GM08714 (cell line): Measurements from ENCODE around the gene TAF15.

Experiments used
- H3K4me3 ChIP-seq: fragments of 200-500 bp; sonication (Bioruptor generic); 2 replicates; pipeline ENCODE4 v1.5.1; 2014; ENCODE audit warnings: mild to moderate bottlenecking, low read length, inconsistent platforms
- ZNF274 ChIP-seq: IDR thresholded peaks from 2 replicates; pipeline ENCODE4 v1.6.1; 2012; ENCODE audit warnings: mild to moderate bottlenecking, low read depth, low read length

The TAF15 gene

GRCh38 chr17:35865412-35866340 is 56.4 kb downstream of the TAF15 start:
- TF ChIP-seq ZNF274: no peak
- no peak overlapping the region for H3K4me3 ChIP-seq

GRCh38 chr17:35866341-35866950 is 57.2 kb downstream of the TAF15 start:
- no peak overlapping the region for H3K4me3 ChIP-seq

GRCh38 chr17:35867574-35867973 is 58.3 kb downstream of the TAF15 start:
- TF ChIP-seq ZNF274: no peak
- no peak overlapping the region for H3K4me3 ChIP-seq

More at GRCh38 chr17:35866341-35866950, 57.2 kb downstream of the TAF15 start:
- TF ChIP-seq ZNF274: no peak

- no peak for TF ChIP-seq ZNF274
- H3K4me3 ChIP-seq: no peak within 1 kb of the TSS
These were observed 59.5 kb downstream of the TAF15 start, which contains the start of gene HEATR9 for GRCh38 chr17:35868737-35869136. Gene HEATR9, minus strand, starts transcription at chr17:35868891. Its CDS starts 149 bp downstream, at chr17:35868742.

- no peak overlapping the region for H3K4me3 ChIP-seq
- TF ChIP-seq ZNF274: no peak
These were observed 61.9 kb downstream of the TAF15 start for GRCh38 chr17:35870906-35871819.

- no peak overlapping the region for H3K4me3 ChIP-seq
These were observed 63.1 kb downstream of the TAF15 start for GRCh38 chr17:35872196-35872980.

GRCh38 chr17:35875072-35875799 is 66.0 kb downstream of the TAF15 start:
- TF ChIP-seq ZNF274: no peak
- H3K4me3 ChIP-seq: no peak overlapping the region

More at GRCh38 chr17:35872196-35872980, 63.1 kb downstream of the TAF15 start:
- TF ChIP-seq ZNF274: no peak

- H3K4me3 ChIP-seq: no peak overlapping the region
- TF ChIP-seq ZNF274: no peak
These were observed 66.5 kb downstream of the TAF15 start for GRCh38 chr17:35875800-35876139.

- no peak overlapping the region for H3K4me3 ChIP-seq
- no peak for TF ChIP-seq ZNF274
These were observed 67.2 kb downstream of the TAF15 start for GRCh38 chr17:35876534-35876933.

GRCh38 chr17:35877345-35878029 is 68.2 kb downstream of the TAF15 start:
- no peak overlapping the region for H3K4me3 ChIP-seq
- no peak for TF ChIP-seq ZNF274

- no peak for TF ChIP-seq ZNF274
- H3K4me3 ChIP-seq: no peak overlapping the region
These were observed 69.1 kb downstream of the TAF15 start for GRCh38 chr17:35878361-35878760.
